Nephron progenitor cell (in vitro differentiated cells): ENCODE results near the gene UMPS.

ENCODE experiments used
- DNase-seq: peaks from one replicate; pipeline ENCODE4 v3.0.0; 2021
- H3K27ac Mint-ChIP-seq: 2 replicates; pipeline ENCODE4 v1.8.0; 2021; ENCODE audit warnings: mild to moderate bottlenecking, moderate library complexity, mixed read lengths
- H3K27me3 Mint-ChIP-seq: 2 replicates; pipeline ENCODE4 v1.8.0; 2021; ENCODE audit warnings: mild to moderate bottlenecking, low read depth, mixed read lengths; ENCODE audit not compliant: poor library complexity
- H3K36me3 Mint-ChIP-seq: 2 replicates; pipeline ENCODE4 v1.8.0; 2021; ENCODE audit warnings: low read depth, mixed read lengths
- H3K4me1 Mint-ChIP-seq: 2 replicates; pipeline ENCODE4 v1.8.0; 2021; ENCODE audit warnings: mixed read lengths
- H3K4me3 Mint-ChIP-seq: 2 replicates; pipeline ENCODE4 v1.8.0; 2021; ENCODE audit warnings: mild to moderate bottlenecking, moderate library complexity, mixed read lengths
- H3K9me3 Mint-ChIP-seq: 2 replicates; pipeline ENCODE4 v1.8.0; 2021; ENCODE audit warnings: mild to moderate bottlenecking, moderate library complexity, mixed read lengths
- TF ChIP-seq, protein P1 (sequence below): fragments of 200-600 bp; sonication (generic); IDR thresholded peaks from 2 replicates; pipeline ENCODE4 v1.5.0; 2021; ENCODE audit warnings: antibody characterized with exemption

Gene UMPS

GRCh38 chr3:124714223-124714853, 15.9 kb upstream of the UMPS start:
- H3K4me1 Mint-ChIP-seq, result no peaks in the 10 kb centered on the region
- H3K36me3 Mint-ChIP-seq, result peaks cover 17% of the 10 kb centered on the region
- no peaks in the 10 kb centered on the region for H3K9me3 Mint-ChIP-seq
- H3K27ac Mint-ChIP-seq, result no peak overlapping the region
- no peak overlapping the region for H3K4me3 Mint-ChIP-seq
- TF ChIP-seq, protein P1, sequence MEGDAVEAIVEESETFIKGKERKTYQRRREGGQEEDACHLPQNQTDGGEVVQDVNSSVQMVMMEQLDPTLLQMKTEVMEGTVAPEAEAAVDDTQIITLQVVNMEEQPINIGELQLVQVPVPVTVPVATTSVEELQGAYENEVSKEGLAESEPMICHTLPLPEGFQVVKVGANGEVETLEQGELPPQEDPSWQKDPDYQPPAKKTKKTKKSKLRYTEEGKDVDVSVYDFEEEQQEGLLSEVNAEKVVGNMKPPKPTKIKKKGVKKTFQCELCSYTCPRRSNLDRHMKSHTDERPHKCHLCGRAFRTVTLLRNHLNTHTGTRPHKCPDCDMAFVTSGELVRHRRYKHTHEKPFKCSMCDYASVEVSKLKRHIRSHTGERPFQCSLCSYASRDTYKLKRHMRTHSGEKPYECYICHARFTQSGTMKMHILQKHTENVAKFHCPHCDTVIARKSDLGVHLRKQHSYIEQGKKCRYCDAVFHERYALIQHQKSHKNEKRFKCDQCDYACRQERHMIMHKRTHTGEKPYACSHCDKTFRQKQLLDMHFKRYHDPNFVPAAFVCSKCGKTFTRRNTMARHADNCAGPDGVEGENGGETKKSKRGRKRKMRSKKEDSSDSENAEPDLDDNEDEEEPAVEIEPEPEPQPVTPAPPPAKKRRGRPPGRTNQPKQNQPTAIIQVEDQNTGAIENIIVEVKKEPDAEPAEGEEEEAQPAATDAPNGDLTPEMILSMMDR, result no peak
- H3K27me3 Mint-ChIP-seq, result peaks cover 14% of the 10 kb centered on the region
- DNase-seq, result no peak

- Mint-ChIP-seq H3K4me3 (no peak overlapping the region), H3K27ac (no peak overlapping the region), H3K36me3 (peaks cover 14% of the 10 kb centered on the region), H3K4me1 (peaks cover 14% of the 10 kb centered on the region), H3K27me3 (peaks cover 45% of the 10 kb centered on the region), H3K9me3 (no peaks in the 10 kb centered on the region)
- TF ChIP-seq, protein P1, result no peak
- DNase-seq, result no peak
Measured at GRCh38 chr3:124722589-124722988, 7.7 kb upstream of the UMPS start.

GRCh38 chr3:124730941-124731297, 667 bp downstream of the UMPS start:
- TF ChIP-seq, protein P1, result no peak
- Mint-ChIP-seq H3K9me3 (no peaks in the 10 kb centered on the region), H3K27ac (peak overlapping the region; percentile 99), H3K36me3 (peaks cover 18% of the 10 kb centered on the region), H3K4me3 (peak overlapping the region; percentile 100), H3K27me3 (peaks cover 25% of the 10 kb centered on the region), H3K4me1 (peaks cover 41% of the 10 kb centered on the region)
- DNase-seq, result no peak

DNA sequence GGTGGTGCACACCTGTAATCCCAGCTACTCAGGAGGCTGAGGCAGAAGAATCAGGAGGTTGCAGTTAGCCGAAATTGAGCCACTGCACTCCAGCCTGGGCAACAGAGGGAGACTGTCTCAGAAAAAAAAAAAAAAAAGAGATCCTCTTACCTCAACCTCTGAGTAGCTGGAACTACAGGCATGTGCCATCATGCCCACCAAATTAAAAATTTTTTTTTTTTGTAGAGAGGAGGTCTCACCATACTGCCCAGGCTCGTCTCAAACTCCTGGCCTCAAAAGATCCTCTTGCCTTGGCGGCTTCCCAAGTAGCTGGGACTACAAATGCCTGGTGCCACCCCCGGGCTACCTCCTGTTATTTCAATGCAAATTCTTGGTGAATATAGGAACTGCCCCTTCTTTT, 1.5 kb downstream of the UMPS start:
- TF ChIP-seq, protein P1, result no peak
- DNase-seq, result no peak
- peaks cover 17% of the 10 kb centered on the region for H3K27me3 Mint-ChIP-seq
- no peak overlapping the region for H3K27ac Mint-ChIP-seq
- H3K9me3 Mint-ChIP-seq, result no peaks in the 10 kb centered on the region
- H3K36me3 Mint-ChIP-seq, result peaks cover 20% of the 10 kb centered on the region
- peaks cover 41% of the 10 kb centered on the region for H3K4me1 Mint-ChIP-seq
- peak overlapping the region; percentile 100 for H3K4me3 Mint-ChIP-seq

GRCh38 chr3:124741027-124741426, 10.8 kb downstream of the UMPS start:
- Mint-ChIP-seq H3K27ac (peak overlapping the region; percentile 27), H3K36me3 (peaks cover 77% of the 10 kb centered on the region), H3K4me3 (no peak overlapping the region), H3K4me1 (peaks cover 7% of the 10 kb centered on the region), H3K27me3 (no peaks in the 10 kb centered on the region), H3K9me3 (no peaks in the 10 kb centered on the region)
- no peak for DNase-seq
- TF ChIP-seq, protein P1, result no peak

DNA sequence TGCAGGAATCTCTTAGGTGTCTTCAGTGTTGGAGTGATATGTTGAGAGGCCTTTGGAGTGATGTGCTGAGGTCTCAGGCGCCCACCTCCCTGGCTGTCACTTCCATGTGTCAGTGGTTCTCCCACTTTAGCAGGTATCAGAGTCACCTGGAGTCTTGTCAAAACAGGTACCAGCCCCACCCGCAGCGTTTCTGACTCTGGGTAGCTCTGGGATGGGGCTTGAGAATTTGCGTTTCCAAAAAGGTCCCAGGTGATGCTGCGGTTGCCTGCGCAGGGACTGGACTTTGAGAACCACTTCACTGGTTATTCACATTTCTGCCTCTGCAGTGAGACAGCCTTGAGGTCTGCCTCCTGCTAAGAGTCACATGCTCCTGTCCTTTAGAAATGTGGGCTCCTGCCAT, 15.5 kb downstream of the UMPS start:
- Mint-ChIP-seq H3K4me1 (no peaks in the 10 kb centered on the region), H3K27me3 (peaks cover 2% of the 10 kb centered on the region), H3K36me3 (peaks cover 61% of the 10 kb centered on the region)

More for the DNA sequence above, 15.5 kb downstream of the UMPS start:
- H3K27ac Mint-ChIP-seq, result no peak overlapping the region
- TF ChIP-seq, protein P1, result no peak
- no peak overlapping the region for H3K4me3 Mint-ChIP-seq
- no peak for DNase-seq
- peaks cover 9% of the 10 kb centered on the region for H3K9me3 Mint-ChIP-seq
